Adrenal gland (tissue), 12 donors: ENCODE data around the gene SLC25A22. TPM values are rescaled to one million over a fixed set of nuclear protein-coding genes. Genes with fewer than 3 reads are reported as not detected.

ENCODE experiments used
- DNase-seq, 7 donors: peaks; one replicate each; pipeline ENCODE4 v3.0.0-alpha.2; 2019 to 2020
- H3K27ac ChIP-seq, 5 donors: fragments of 200-600 bp; sonication (generic) in 4 of 5; 1 replicate in 3 of 5; 2 replicates in 2 of 5; pipeline versions ENCODE4 v1.5.1 to v1.8.0; 2016 to 2020; ENCODE audit warnings: mild to moderate bottlenecking in 1 of 5
- H3K27me3 ChIP-seq: fragments of 200-600 bp; 2 replicates; pipeline ENCODE4 v1.8.0; 2021
- H3K36me3 ChIP-seq, 2 donors: fragments of 200-600 bp; replicated peaks in 1 of 2; 1 replicate in 1 of 2; 2 replicates in 1 of 2; pipeline versions ENCODE4 v1.5.1 to v1.8.0; 2018 to 2022
- H3K4me1 ChIP-seq, 2 donors: fragments of 200-600 bp; replicated peaks in 1 of 2; 1 replicate in 1 of 2; 2 replicates in 1 of 2; pipeline versions ENCODE4 v1.5.1 to v1.8.0; 2018 to 2021
- H3K4me3 ChIP-seq, 4 donors: fragments of 200-600 bp; sonication (generic) in 3 of 4; one replicate each; pipeline ENCODE4 v1.5.1; 2016 to 2018
- H3K9me3 ChIP-seq, 3 donors: fragments of 200-600 bp; sonication (generic) in 1 of 3; replicated peaks in 1 of 3; 1 replicate in 2 of 3; 2 replicates in 1 of 3; pipeline versions ENCODE4 v1.5.1 to v1.8.0; 2016 to 2021
- POLR2A ChIP-seq, 2 donors: fragments of 450-650 bp; IDR thresholded peaks; one replicate each; pipeline ENCODE4 v1.6.1; 2017; ENCODE audit warnings: antibody characterized with exemption in 2 of 2, mild to moderate bottlenecking in 2 of 2, moderate library complexity in 1 of 2
- WGBS, 4 donors: extraction: QIAGEN DNeasy Blood & Tissue Kit in 2 of 4; methylation state at CpG; one replicate each; pipeline versions ENCODE4 v1.1.5 to v1.1.7; 2013 to 2017; 5-methylcytosine and 5-hydroxymethylcytosine counted together
- intact Hi-C, 2 donors: fragments of 100-400 bp; cut with DNase I; formaldehyde crosslinking; loops; one replicate each; pipeline versions ENCODE4 v1.14.1 to v1.15.0; 2022 to 2023
- polyA plus RNA-seq, 3 donors: library from polyadenylated mRNA; stranded (reverse); fragments of 200-250 nt in 2 of 3; fragments of 350-450 nt in 1 of 3; fragmentation: Illumina TruSeq in 1 of 3; extraction: RNeasy Lipid Tissue Mini Kit (QIAGEN cat#74804) in 1 of 3; gene quantifications; one replicate each; pipeline ENCODE4 v1.2.3, GENCODE V29; 2013 to 2014
- total RNA-seq, 9 donors: library from RNA; depleted of rRNA in 4 of 9; stranded (reverse); fragments of >200 nt in 4 of 9; fragments of 120-200 nt in 1 of 9; fragmentation: NEBNext Ultra II Directional in 1 of 9; extraction: Animal tissue kit (Norgen Biotek cat#: 25700) in 1 of 9; gene quantifications; one replicate each; pipeline versions ENCODE4 v1.1.0 to v1.2.4, GENCODE V29; 2013 to 2023
- TF ChIP-seq, protein P1 (sequence below), 6 experiments: fragments of 450-650 bp in 4 of 6; fragments of 200-600 bp in 2 of 6; sonication (generic) in 1 of 6; IDR thresholded peaks; 1 replicate in 5 of 6; 2 replicates in 1 of 6; pipeline versions ENCODE4 v1.5.1 to v1.8.0; 2016 to 2021; ENCODE audit warnings: antibody characterized with exemption in 6 of 6, mild to moderate bottlenecking in 2 of 6, moderate library complexity in 1 of 6
- donor health status: healthy with polysubstance abuse.
- donor health status: Bipolar disorder and iron deficiency.
- donor health status: DM: yes; HTN: yes; CAD: no.
- donor health status: DM: no; HTN: no; CAD: no.
- donor health status: DM: no; HTN: no; CAD: no.
- donor health status: DM: yes; HTN: yes; CAD: no.

The SLC25A22 gene
- total and polyA plus RNA-seq, 12 donors, result 7.7 to 41.3 (median 15.3) TPM

DNA sequence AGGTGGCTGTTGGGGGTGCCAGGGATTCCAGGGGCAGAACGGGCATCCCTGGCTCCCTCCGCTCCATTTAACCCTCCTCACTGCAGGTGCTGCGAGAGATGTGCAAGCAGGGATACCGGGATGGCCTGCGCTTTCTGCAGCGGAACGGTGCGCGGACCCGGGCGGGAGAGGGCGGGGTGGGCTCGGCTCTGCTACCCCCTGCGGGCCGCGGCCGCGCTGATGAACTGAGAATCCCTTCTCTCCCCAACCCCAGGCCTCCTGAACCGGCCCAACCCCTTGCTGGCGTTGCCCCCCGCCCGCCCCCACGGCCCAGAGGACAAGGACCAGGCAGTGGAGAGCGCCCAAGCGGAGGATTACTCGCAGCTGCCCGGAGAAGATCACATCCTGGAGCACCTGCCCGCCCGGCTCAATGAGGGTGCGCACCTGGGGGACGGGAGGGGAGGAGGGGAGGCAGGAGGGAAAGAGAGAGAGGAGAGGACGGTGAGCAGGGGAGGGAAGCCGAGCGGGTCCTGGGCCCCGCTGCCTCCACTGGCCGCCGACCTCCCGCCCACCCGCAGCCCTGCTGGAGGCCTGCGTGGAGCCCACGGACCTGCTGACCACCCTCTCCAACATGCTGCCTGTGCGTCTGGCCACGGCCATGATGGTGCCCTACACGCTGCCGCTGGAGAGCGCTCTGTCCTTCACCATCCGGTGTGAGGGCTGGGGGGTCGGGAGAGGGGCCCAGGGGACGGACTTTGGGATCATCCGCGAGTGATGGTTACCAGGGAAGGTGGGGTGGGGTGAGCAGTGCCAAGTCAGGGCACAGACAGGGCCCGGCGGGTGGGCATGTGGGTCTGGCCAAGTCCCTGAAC lies 25.6 kb upstream of the SLC25A22 start:
- Histone ChIP-seq H3K27me3 (no peaks in the 10 kb centered on the region), H3K27ac (no peak overlapping the region)

DNA sequence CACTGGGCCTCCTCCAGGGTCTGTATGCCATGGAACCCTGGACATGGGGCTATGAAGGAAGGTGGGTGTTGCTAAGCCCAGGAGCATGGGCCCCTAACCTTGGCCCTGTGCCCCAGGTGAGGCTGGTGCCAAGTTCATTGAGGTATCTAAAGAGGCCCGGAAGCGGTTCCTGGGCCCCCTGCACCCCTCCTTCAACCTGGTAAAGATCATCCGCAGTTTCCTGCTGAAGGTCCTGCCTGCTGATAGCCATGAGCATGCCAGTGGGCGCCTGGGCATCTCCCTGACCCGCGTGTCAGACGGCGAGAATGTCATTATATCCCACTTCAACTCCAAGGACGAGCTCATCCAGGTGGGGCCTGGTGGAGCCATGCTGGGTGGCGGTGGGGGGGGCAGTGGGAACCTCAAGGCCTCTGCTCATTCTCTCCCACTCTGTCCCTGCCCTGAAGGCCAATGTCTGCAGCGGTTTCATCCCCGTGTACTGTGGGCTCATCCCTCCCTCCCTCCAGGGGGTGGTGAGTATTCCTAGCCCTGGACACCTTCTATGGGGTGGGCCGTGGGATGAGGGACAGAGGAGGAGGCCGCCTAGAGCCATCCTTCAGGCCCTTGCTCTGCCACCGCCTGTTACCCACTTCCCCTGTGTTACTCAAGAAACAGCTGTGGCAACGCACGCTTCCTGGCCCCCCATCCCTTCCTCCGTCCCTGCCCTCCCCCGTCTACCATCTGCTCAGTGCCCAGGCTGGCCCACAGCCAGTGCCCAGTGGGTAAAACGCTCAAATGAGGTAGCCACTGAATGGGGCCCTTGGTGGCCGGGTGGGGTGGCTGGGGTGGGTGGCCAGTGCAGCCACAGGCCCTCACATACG lies 23.7 kb upstream of the SLC25A22 start:
- Histone ChIP-seq H3K27ac (peak overlapping the region; percentile 10 to 98 (median 94)), H3K4me1 (peaks cover 34 to 38% of the 10 kb centered on the region in 2 donors), H3K27me3 (no peaks in the 10 kb centered on the region), H3K4me3 (peak overlapping the region in 1 of 4 donors; percentile 78), H3K9me3 (no peaks in the 10 kb centered on the region), H3K36me3 (peaks cover 0 to 28% of the 10 kb centered on the region in 2 donors)
- TF ChIP-seq, protein P1, sequence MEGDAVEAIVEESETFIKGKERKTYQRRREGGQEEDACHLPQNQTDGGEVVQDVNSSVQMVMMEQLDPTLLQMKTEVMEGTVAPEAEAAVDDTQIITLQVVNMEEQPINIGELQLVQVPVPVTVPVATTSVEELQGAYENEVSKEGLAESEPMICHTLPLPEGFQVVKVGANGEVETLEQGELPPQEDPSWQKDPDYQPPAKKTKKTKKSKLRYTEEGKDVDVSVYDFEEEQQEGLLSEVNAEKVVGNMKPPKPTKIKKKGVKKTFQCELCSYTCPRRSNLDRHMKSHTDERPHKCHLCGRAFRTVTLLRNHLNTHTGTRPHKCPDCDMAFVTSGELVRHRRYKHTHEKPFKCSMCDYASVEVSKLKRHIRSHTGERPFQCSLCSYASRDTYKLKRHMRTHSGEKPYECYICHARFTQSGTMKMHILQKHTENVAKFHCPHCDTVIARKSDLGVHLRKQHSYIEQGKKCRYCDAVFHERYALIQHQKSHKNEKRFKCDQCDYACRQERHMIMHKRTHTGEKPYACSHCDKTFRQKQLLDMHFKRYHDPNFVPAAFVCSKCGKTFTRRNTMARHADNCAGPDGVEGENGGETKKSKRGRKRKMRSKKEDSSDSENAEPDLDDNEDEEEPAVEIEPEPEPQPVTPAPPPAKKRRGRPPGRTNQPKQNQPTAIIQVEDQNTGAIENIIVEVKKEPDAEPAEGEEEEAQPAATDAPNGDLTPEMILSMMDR (IDR thresholded peaks at IDR 0.05), result no peak
- TF ChIP-seq POLR2A (IDR thresholded peaks at IDR 0.05), result no peak
- intact Hi-C loops, result no loop called here
- 36 to 54% (median 38%) methylated on average over 20 to 22 of the region's 22 CpGs for WGBS, 4 donors
- peak in 5 of 7 donors; percentile 53 to 77 (median 66) for DNase-seq

More for the DNA sequence above, 25.6 kb upstream of the SLC25A22 start:
- no peaks in the 10 kb centered on the region for H3K9me3 ChIP-seq
- H3K4me1 ChIP-seq, result peaks cover 45 to 56% of the 10 kb centered on the region in 2 donors
- peaks cover 0 to 28% of the 10 kb centered on the region in 2 donors for H3K36me3 ChIP-seq
- no peak for DNase-seq
- WGBS, 4 donors, result 85 to 86% (median 85%) methylated on average over 16 to 53 of the region's 53 CpGs
- no peak overlapping the region for H3K4me3 ChIP-seq
- intact Hi-C loops, result no loop called here
- TF ChIP-seq POLR2A (IDR thresholded peaks at IDR 0.05), result no peak
- TF ChIP-seq, protein P1 (IDR thresholded peaks at IDR 0.05), result no peak

DNA sequence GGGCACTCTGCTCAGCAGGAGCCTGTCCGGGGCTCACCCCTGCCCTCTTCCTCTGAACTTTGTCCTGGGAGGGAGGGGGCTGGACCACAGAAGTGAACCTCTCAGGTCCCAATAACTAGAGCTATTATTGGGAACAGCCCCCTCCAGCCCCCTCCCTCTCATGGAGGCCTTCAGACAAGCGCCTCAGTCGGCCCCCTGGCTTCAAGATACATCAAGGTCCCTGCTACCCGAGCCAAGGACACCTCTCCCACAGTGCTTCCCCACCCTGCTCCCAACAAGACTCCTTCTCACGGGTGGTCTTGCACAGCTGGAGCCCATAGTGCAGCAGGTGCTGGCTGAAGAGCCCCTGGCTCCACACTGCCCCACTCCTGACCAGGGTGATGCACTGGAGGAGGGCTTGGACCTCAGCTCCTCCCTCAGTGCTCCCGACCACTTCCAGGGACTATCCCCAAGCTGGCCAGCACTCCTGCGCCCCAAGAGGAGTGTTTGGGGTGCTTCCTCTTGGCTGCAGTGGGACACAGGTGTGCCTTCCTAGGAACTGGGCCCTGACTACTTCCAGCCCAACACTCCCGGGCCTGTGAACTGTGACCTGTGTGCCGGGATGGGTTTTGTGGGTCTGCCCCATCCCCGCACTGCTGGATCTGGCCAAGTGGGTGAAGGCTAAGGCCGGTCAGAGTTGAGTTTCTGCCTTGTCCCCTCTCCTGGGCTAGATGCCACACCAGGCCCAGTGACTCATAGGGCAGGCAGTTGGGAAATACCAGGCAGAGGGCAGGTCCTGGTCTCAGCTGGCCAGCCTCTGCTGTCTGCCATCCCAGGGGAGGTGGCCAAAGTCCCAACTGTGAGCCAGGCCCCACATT lies 22.8 kb upstream of the SLC25A22 start:
- Histone ChIP-seq H3K9me3 (no peaks in the 10 kb centered on the region), H3K4me1 (peaks cover 31 to 34% of the 10 kb centered on the region in 2 donors), H3K4me3 (peak overlapping the region in 3 of 4 donors; percentile 78 to 98 (median 91)), H3K27me3 (no peaks in the 10 kb centered on the region), H3K36me3 (peaks cover 0 to 28% of the 10 kb centered on the region in 2 donors), H3K27ac (peak overlapping the region; percentile 31 to 98 (median 96))
- peak in 1 of 2 donors; percentile 32 for TF ChIP-seq POLR2A (IDR thresholded peaks at IDR 0.05)
- TF ChIP-seq, protein P1 (IDR thresholded peaks at IDR 0.05), result no peak
- intact Hi-C loops, result no loop called here
- 13 to 27% (median 24%) methylated on average over 5 to 11 of the region's 11 CpGs for WGBS, 4 donors
- DNase-seq, result peak; percentile 90 to 97 (median 96)
